H1 (cell line): ENCODE measurements around the gene ACOX1. TPM values are rescaled to one million over a fixed set of nuclear protein-coding genes. Genes with fewer than 3 reads are reported as not detected.

Source experiments
- ASH2L ChIP-seq: fragments of 200-600, 300-600 bp; sonication (generic); IDR thresholded peaks from one replicate; pipeline ENCODE4 v1.7.1; 2017; ENCODE audit warnings: low read length
- CTCF ChIP-seq, 3 experiments: IDR thresholded peaks; 1 replicate in 2 of 3; 2 replicates in 1 of 3; pipeline versions ENCODE4 v1.5.1 to v1.6.1; 2011; ENCODE audit warnings: low read length in 3 of 3, mild to moderate bottlenecking in 3 of 3, inconsistent platforms in 2 of 3, low read depth in 1 of 3, moderate library complexity in 1 of 3; ENCODE audit not compliant: insufficient read depth in 1 of 3; ENCODE audit errors: control extremely low read depth in 1 of 3
- E2F6 ChIP-seq: IDR thresholded peaks from 2 replicates; pipeline ENCODE4 v1.6.1; 2012; ENCODE audit warnings: inconsistent platforms
- EZH2 ChIP-seq: fragments of 200-600 bp; sonication (generic); IDR thresholded peaks from 2 replicates; pipeline ENCODE4 v1.7.1; 2012; ENCODE audit warnings: low read depth, mild to moderate bottlenecking, moderate library complexity, low read length, inconsistent platforms; ENCODE audit not compliant: severe bottlenecking
- GABPA ChIP-seq: IDR thresholded peaks from 2 replicates; pipeline ENCODE4 v1.6.1; 2011; ENCODE audit warnings: mild to moderate bottlenecking, low read length, moderate library complexity, borderline replicate concordance; ENCODE audit not compliant: insufficient read depth
- HDAC2 ChIP-seq, 2 experiments: fragments of 300-600 bp in 1 of 2; sonication (generic) in 1 of 2; IDR thresholded peaks; 2 replicates each; pipeline ENCODE4 v1.6.1; 2011 to 2012; ENCODE audit warnings: low read depth in 2 of 2, low read length in 2 of 2, mild to moderate bottlenecking in 2 of 2, moderate library complexity in 2 of 2, borderline replicate concordance in 1 of 2, inconsistent platforms in 1 of 2
- KDM1A ChIP-seq: fragments of 200-600, 300-600 bp; sonication (generic); IDR thresholded peaks from 2 replicates; pipeline ENCODE4 v1.7.1; 2016; ENCODE audit warnings: mild to moderate bottlenecking, low read length, borderline replicate concordance
- MAX ChIP-seq: IDR thresholded peaks from 2 replicates; pipeline ENCODE4 v1.6.1; 2012; ENCODE audit warnings: inconsistent platforms
- POLR2AphosphoS5 ChIP-seq: IDR thresholded peaks from 2 replicates; pipeline ENCODE4 v1.6.1; 2011; ENCODE audit warnings: low read depth, low read length
- RBBP5 ChIP-seq: IDR thresholded peaks from 2 replicates; pipeline ENCODE4 v1.7.1; 2012; ENCODE audit warnings: low read depth, mild to moderate bottlenecking, inconsistent platforms, low read length, moderate library complexity, borderline replicate concordance
- RFX5 ChIP-seq: IDR thresholded peaks from 2 replicates; pipeline ENCODE4 v1.6.1; 2011; ENCODE audit warnings: low read depth, low read length, improper control_type of control experiment, borderline replicate concordance
- SAP30 ChIP-seq: fragments of 300-600 bp; sonication (generic); IDR thresholded peaks from 2 replicates; pipeline ENCODE4 v1.7.1; 2012; ENCODE audit warnings: low read length, moderate library complexity, mild to moderate bottlenecking, inconsistent platforms; ENCODE audit not compliant: insufficient read depth, insufficient replicate concordance
- SP2 ChIP-seq: IDR thresholded peaks from 2 replicates; pipeline ENCODE4 v1.6.1; 2012; ENCODE audit warnings: mild to moderate bottlenecking, low read length, inconsistent platforms
- SP4 ChIP-seq: IDR thresholded peaks from 2 replicates; pipeline ENCODE4 v1.6.1; 2012; ENCODE audit warnings: low read length, inconsistent platforms
- TAF7 ChIP-seq: optimal IDR thresholded peaks from 2 replicates; pipeline ENCODE3; 2011; ENCODE audit warnings: low read depth, mild to moderate bottlenecking, inconsistent platforms, low read length, moderate library complexity, borderline replicate concordance
- TCF12 ChIP-seq: IDR thresholded peaks from 2 replicates; pipeline ENCODE4 v1.6.1; 2011; ENCODE audit warnings: low read depth, mild to moderate bottlenecking, low read length
- YY1 ChIP-seq: IDR thresholded peaks from 2 replicates; pipeline ENCODE4 v1.6.1; 2011; ENCODE audit warnings: low read depth, mild to moderate bottlenecking, low read length
- polyA plus RNA-seq, 7 experiments: library from polyadenylated mRNA; depleted of rRNA in 3 of 7; stranded (reverse) in 5 of 7; unstranded in 2 of 7; fragments of >200 nt in 5 of 7; fragments of 200-250 nt in 2 of 7; gene quantifications; 1 replicate in 5 of 7; 2 replicates in 1 of 7; 4 replicates in 1 of 7; pipeline versions ENCODE4 v1.2.1 to v1.2.3, GENCODE V29; 2011 to 2013; ENCODE audit warnings: missing spikeins in 2 of 7, mixed read lengths in 2 of 7
- total RNA-seq: library from RNA; stranded (reverse); fragmentation: NEBNext Ultra II Directional; extraction: Animal tissue kit (Norgen Biotek cat#: 25700); gene quantifications from 2 replicates; pipeline ENCODE4 v1.2.1, GENCODE V29; 2021
- TF ChIP-seq, protein P1 (sequence below): IDR thresholded peaks from 2 replicates; pipeline ENCODE4 v1.6.1; 2011; ENCODE audit warnings: low read length, improper control_type of control experiment

Gene ACOX1
- total and polyA plus RNA-seq, 2 of the 8 experiments (the other 6 are each of a cell fraction or from before 2014, with no cell fraction given): 10.5 to 30.4 TPM

- TF ChIP-seq E2F6 (peak; percentile 58; the same call in 1 of the 2 replicates), SP4 (peak; percentile 69; the same call in 1 of the 2 replicates), KDM1A (peak; percentile 9; the same call in 1 of the 2 replicates), EZH2 (no peak), YY1 (no peak), GABPA (peak; percentile 82; the same call in 1 of the 2 replicates), RFX5 (no peak), ASH2L (peak; percentile 31), RBBP5 (no peak), HDAC2 (IDR thresholded peaks at IDR 0.05; ENCODE audit: borderline replicate concordance in 1 of 2, low read depth in 2 of 2, low read length in 2 of 2) (no peak), MAX (peak; percentile 65), POLR2AphosphoS5 (no peak), TAF7 (no peak), SAP30 (no peak), CTCF (IDR thresholded peaks at IDR 0.05; ENCODE audit: control extremely low read depth in 1 of 3, insufficient read depth in 1 of 3, low read depth in 1 of 3, low read length in 3 of 3) (peak; percentile 88 to 99 (median 96)), SP2 (no peak), TCF12 (peak; percentile 83; the same call in 1 of the 2 replicates)
- TF ChIP-seq, protein P1, sequence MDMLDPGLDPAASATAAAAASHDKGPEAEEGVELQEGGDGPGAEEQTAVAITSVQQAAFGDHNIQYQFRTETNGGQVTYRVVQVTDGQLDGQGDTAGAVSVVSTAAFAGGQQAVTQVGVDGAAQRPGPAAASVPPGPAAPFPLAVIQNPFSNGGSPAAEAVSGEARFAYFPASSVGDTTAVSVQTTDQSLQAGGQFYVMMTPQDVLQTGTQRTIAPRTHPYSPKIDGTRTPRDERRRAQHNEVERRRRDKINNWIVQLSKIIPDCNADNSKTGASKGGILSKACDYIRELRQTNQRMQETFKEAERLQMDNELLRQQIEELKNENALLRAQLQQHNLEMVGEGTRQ: no peak
Observed at GRCh38 chr17:76014100-76014924, 35.3 kb upstream of the ACOX1 start (continued).
